ENCODE results near the gene BTG2. TPM values are rescaled to one million over a fixed set of nuclear protein-coding genes. Genes with fewer than 3 reads are reported as not detected.
A peak's percentile ranks its signal among the peaks of the same experiment; 100 is the strongest.

BTG2 gene
- total RNA-seq, 3 donors from 2014 or later, result 82.7 to 271 (median 102) TPM

- Histone ChIP-seq H3K27ac (peak overlapping the region; percentile 92 to 98), H3K4me1 (peaks cover 12 to 38% of the 10 kb centered on the region in 2 donors), H3K27me3 (no peaks in the 10 kb centered on the region), H3K4me3 (no peak overlapping the region), H3K9me3 (no peaks in the 10 kb centered on the region), H3K36me3 (no peaks in the 10 kb centered on the region)
- peak in 1 of 2 donors; percentile 65 for DNase-seq (ENCODE audit: low spot score in 2 of 2)
- TF ChIP-seq POLR2A (IDR thresholded peaks at IDR 0.05) (no peak), POLR2AphosphoS5 (IDR thresholded peaks at IDR 0.05) (no peak), CTCF (IDR thresholded peaks at IDR 0.05) (no peak)
- intact Hi-C loops (cut with DNase I; ENCODE audit: low total_unique reads), result no loop called here
Observed at GRCh38 chr1:203325418-203326091, 20.2 kb downstream of the BTG2 start.

- Histone ChIP-seq H3K4me1 (peaks cover 6 to 30% of the 10 kb centered on the region in 2 donors), H3K9me3 (no peaks in the 10 kb centered on the region)
- intact Hi-C loops (cut with DNase I; ENCODE audit: low total_unique reads), result no loop called here
Observed at GRCh38 chr1:203326830-203327683, 21.7 kb downstream of the BTG2 start.

GRCh38 chr1:203327684-203328457, 22.6 kb downstream of the BTG2 start:
- TF ChIP-seq POLR2A (IDR thresholded peaks at IDR 0.05), result no peak
- TF ChIP-seq POLR2AphosphoS5 (IDR thresholded peaks at IDR 0.05), result peak in 2 of 3 donors; percentile 47 to 54
- peak in 2 of 3 donors; percentile 29 to 49 for TF ChIP-seq CTCF (IDR thresholded peaks at IDR 0.05)
- Histone ChIP-seq H3K36me3 (no peaks in the 10 kb centered on the region), H3K4me1 (peaks cover 6 to 28% of the 10 kb centered on the region in 2 donors), H3K27ac (peak overlapping the region; percentile 96 to 98), H3K9me3 (no peaks in the 10 kb centered on the region), H3K27me3 (no peaks in the 10 kb centered on the region), H3K4me3 (peak overlapping the region; percentile 36 to 68 (median 59))
- DNase-seq (ENCODE audit: low spot score in 2 of 2), result peak in 1 of 2 donors; percentile 59
- intact Hi-C loops (cut with DNase I; ENCODE audit: low total_unique reads), result no loop called here

More at GRCh38 chr1:203326830-203327683, 21.7 kb downstream of the BTG2 start:
- H3K36me3 ChIP-seq, result no peaks in the 10 kb centered on the region
- peak overlapping the region; percentile 96 to 98 for H3K27ac ChIP-seq
- TF ChIP-seq POLR2A (IDR thresholded peaks at IDR 0.05) (peak; percentile 69), POLR2AphosphoS5 (IDR thresholded peaks at IDR 0.05) (peak in 2 of 3 donors; percentile 41 to 80), CTCF (IDR thresholded peaks at IDR 0.05) (no peak)
- no peaks in the 10 kb centered on the region for H3K27me3 ChIP-seq
- peak overlapping the region; percentile 36 to 68 (median 59) for H3K4me3 ChIP-seq
- DNase-seq (ENCODE audit: low spot score in 2 of 2), result peak; percentile 93 to 96

- intact Hi-C loops (cut with DNase I; ENCODE audit: low total_unique reads), result no loop called here
- Histone ChIP-seq H3K4me1 (peaks cover 6 to 20% of the 10 kb centered on the region in 2 donors), H3K9me3 (no peaks in the 10 kb centered on the region), H3K4me3 (no peak overlapping the region), H3K36me3 (no peaks in the 10 kb centered on the region), H3K27ac (peak overlapping the region in 1 of 2 donors; percentile 98), H3K27me3 (no peaks in the 10 kb centered on the region)
- no peak for TF ChIP-seq CTCF (IDR thresholded peaks at IDR 0.05)
- no peak for TF ChIP-seq POLR2A (IDR thresholded peaks at IDR 0.05)
- no peak for TF ChIP-seq POLR2AphosphoS5 (IDR thresholded peaks at IDR 0.05)
- no peak for DNase-seq (ENCODE audit: low spot score in 2 of 2)
Observed at GRCh38 chr1:203328714-203329122, 23.4 kb downstream of the BTG2 start.

All from breast epithelium (tissue), 4 donors.